H9 (cell line): ENCODE data around the gene UBQLN3. TPM values are rescaled to one million over a fixed set of nuclear protein-coding genes. Genes with fewer than 3 reads are reported as not detected.

Source experiments
- DNase-seq: peaks from one replicate; pipeline ENCODE4 v3.0.0-alpha.2; 2017
- H2AFZ ChIP-seq: one replicate; pipeline ENCODE4 v1.6.1; 2013; ENCODE audit warnings: mild to moderate bottlenecking, low read length, control low read depth, moderate library complexity
- H2AK5ac ChIP-seq: 2 replicates; pipeline ENCODE4 v1.6.1; 2013; ENCODE audit warnings: low read length, control low read depth, mixed read lengths; ENCODE audit not compliant: insufficient read length
- H2BK120ac ChIP-seq: one replicate; pipeline ENCODE4 v1.6.1; 2013; ENCODE audit warnings: low read depth, mild to moderate bottlenecking, low read length, control low read depth, inconsistent platforms; ENCODE audit not compliant: poor library complexity, severe bottlenecking
- H2BK12ac ChIP-seq: 2 replicates; pipeline ENCODE4 v1.6.1; 2013; ENCODE audit warnings: low read length, control low read depth, mixed read lengths, low read depth; ENCODE audit not compliant: insufficient read length
- H2BK15ac ChIP-seq: 2 replicates; pipeline ENCODE4 v1.6.1; 2013; ENCODE audit warnings: low read depth, low read length, control low read depth
- H2BK20ac ChIP-seq: one replicate; pipeline ENCODE4 v1.6.1; 2013; ENCODE audit warnings: low read depth, mild to moderate bottlenecking, low read length, control low read depth, inconsistent platforms; ENCODE audit not compliant: poor library complexity, severe bottlenecking
- H2BK5ac ChIP-seq: 2 replicates; pipeline ENCODE4 v1.6.1; 2013; ENCODE audit warnings: low read length, control low read depth, mixed read lengths; ENCODE audit not compliant: insufficient read length
- H3K14ac ChIP-seq: 2 replicates; pipeline ENCODE4 v1.6.1; 2013; ENCODE audit warnings: low read length, control low read depth; ENCODE audit not compliant: insufficient read depth
- H3K18ac ChIP-seq: 2 replicates; pipeline ENCODE4 v1.6.1; 2013; ENCODE audit warnings: low read depth, mild to moderate bottlenecking, mixed read lengths, low read length, control low read depth; ENCODE audit not compliant: insufficient read length
- H3K23ac ChIP-seq: 2 replicates; pipeline ENCODE4 v1.6.1; 2013; ENCODE audit warnings: low read length, control low read depth, mixed read lengths, low read depth; ENCODE audit not compliant: insufficient read length
- H3K23me2 ChIP-seq: 2 replicates; pipeline ENCODE4 v1.6.1; 2013; ENCODE audit warnings: low read depth, mild to moderate bottlenecking, mixed read lengths, low read length, control low read depth; ENCODE audit not compliant: insufficient read length, poor library complexity, severe bottlenecking
- H3K27ac ChIP-seq: 2 replicates; pipeline ENCODE4 v1.5.1; 2013; ENCODE audit warnings: low read length, control low read depth, mixed read lengths, low read depth; ENCODE audit not compliant: insufficient read length
- H3K27me3 ChIP-seq: 2 replicates; pipeline ENCODE4 v1.6.1; 2013; ENCODE audit warnings: low read length, control low read depth, inconsistent platforms; ENCODE audit not compliant: insufficient read depth
- H3K4ac ChIP-seq: 2 replicates; pipeline ENCODE4 v1.6.1; 2013; ENCODE audit warnings: low read depth, mild to moderate bottlenecking, control low read depth, inconsistent platforms, low read length, moderate library complexity
- H3K4me1 ChIP-seq: 2 replicates; pipeline ENCODE4 v1.6.1; 2013; ENCODE audit warnings: low read length, control low read depth, inconsistent platforms; ENCODE audit not compliant: insufficient read depth
- H3K4me2 ChIP-seq: 2 replicates; pipeline ENCODE4 v1.6.1; 2013; ENCODE audit warnings: low read length, control low read depth, mixed read lengths; ENCODE audit not compliant: insufficient read length, insufficient read depth
- H3K56ac ChIP-seq: 2 replicates; pipeline ENCODE4 v1.6.1; 2013; ENCODE audit warnings: low read depth, mild to moderate bottlenecking, mixed read lengths, low read length, control low read depth; ENCODE audit not compliant: insufficient read length
- H3K79me1 ChIP-seq: 2 replicates; pipeline ENCODE4 v1.6.1; 2013; ENCODE audit warnings: low read depth, mild to moderate bottlenecking, moderate library complexity, low read length, control low read depth, inconsistent platforms; ENCODE audit not compliant: insufficient read depth, poor library complexity, severe bottlenecking
- H3K79me2 ChIP-seq: 2 replicates; pipeline ENCODE4 v1.6.1; 2013; ENCODE audit warnings: low read length, control low read depth, inconsistent platforms; ENCODE audit not compliant: insufficient read depth
- H3K9ac ChIP-seq: 2 replicates; pipeline ENCODE4 v1.6.1; 2013; ENCODE audit warnings: low read length, control low read depth, mixed read lengths; ENCODE audit not compliant: insufficient read length; ENCODE audit errors: extremely low read depth
- H3K9me3 ChIP-seq: one replicate; pipeline ENCODE4 v1.6.1; 2013; ENCODE audit warnings: low read depth, low read length, inconsistent platforms; ENCODE audit not compliant: control insufficient read depth
- H3T11ph ChIP-seq: one replicate; pipeline ENCODE4 v1.6.1; 2013; ENCODE audit warnings: mild to moderate bottlenecking, low read length, control low read depth, inconsistent platforms
- H4K20me1 ChIP-seq: one replicate; pipeline ENCODE4 v1.6.1; 2013; ENCODE audit not compliant: control insufficient read depth, insufficient read length, insufficient read depth
- H4K5ac ChIP-seq: 2 replicates; pipeline ENCODE4 v1.6.1; 2013; ENCODE audit warnings: low read depth, mild to moderate bottlenecking, mixed read lengths, low read length, control low read depth; ENCODE audit not compliant: insufficient read length
- H4K8ac ChIP-seq: replicated peaks from 2 replicates; pipeline ENCODE4 v1.6.1; 2013; ENCODE audit warnings: low read length, control low read depth, mixed read lengths, low read depth; ENCODE audit not compliant: insufficient read length
- H4K91ac ChIP-seq: 2 replicates; pipeline ENCODE4 v1.6.1; 2013; ENCODE audit warnings: low read depth, mild to moderate bottlenecking, moderate library complexity, mixed read lengths, low read length, control low read depth; ENCODE audit not compliant: insufficient read length
- H3K27ac Mint-ChIP-seq, 3 experiments: 2 replicates in 2 of 3; 3 replicates in 1 of 3; pipeline ENCODE4 v1.8.0; 2020 to 2021; ENCODE audit warnings: mixed read lengths in 3 of 3, mild to moderate bottlenecking in 1 of 3, moderate library complexity in 1 of 3
- H3K27me3 Mint-ChIP-seq: 2 replicates; pipeline ENCODE4 v1.8.0; 2021; ENCODE audit warnings: low read depth, mild to moderate bottlenecking, moderate library complexity, mixed read lengths
- H3K36me3 Mint-ChIP-seq, 3 experiments: 2 replicates in 2 of 3; 3 replicates in 1 of 3; pipeline ENCODE4 v1.8.0; 2020 to 2021; ENCODE audit warnings: low read depth in 3 of 3, mixed read lengths in 3 of 3; ENCODE audit not compliant: insufficient read depth in 1 of 3
- H3K4me1 Mint-ChIP-seq, 2 experiments: 2 replicates each; pipeline ENCODE4 v1.8.0; 2020; ENCODE audit warnings: mixed read lengths in 2 of 2
- H3K4me3 Mint-ChIP-seq, 2 experiments: 2 replicates in 1 of 2; 3 replicates in 1 of 2; pipeline ENCODE4 v1.8.0; 2020 to 2021; ENCODE audit warnings: mild to moderate bottlenecking in 2 of 2, mixed read lengths in 2 of 2, moderate library complexity in 1 of 2
- H3K9me3 Mint-ChIP-seq, 2 experiments: 2 replicates in 1 of 2; 3 replicates in 1 of 2; pipeline ENCODE4 v1.8.0; 2020; ENCODE audit warnings: mild to moderate bottlenecking in 2 of 2, mixed read lengths in 2 of 2, moderate library complexity in 1 of 2
- WGBS: extraction: QIAGEN DNeasy Blood & Tissue Kit; methylation state at CpG from one replicate; pipeline ENCODE4 v1.1.7; 2013; ENCODE audit warnings: missing lambda C conversion rate, low lambda C conversion rate, mixed read lengths; ENCODE audit not compliant: insufficient read length; ENCODE audit errors: extremely low coverage; 5-methylcytosine and 5-hydroxymethylcytosine counted together
- total RNA-seq: library from RNA; stranded (reverse); gene quantifications from 2 replicates; pipeline ENCODE4 v1.2.1, GENCODE V29; 2021
- TF ChIP-seq, protein P1 (sequence below): fragments of 200-600 bp; sonication (generic); conservative IDR thresholded peaks from 3 replicates; pipeline ENCODE4 v1.8.0; 2021; ENCODE audit warnings: antibody characterized with exemption, mild to moderate bottlenecking

The UBQLN3 gene
- total RNA-seq, 1 experiment from 2014 or later: not detected

DNA sequence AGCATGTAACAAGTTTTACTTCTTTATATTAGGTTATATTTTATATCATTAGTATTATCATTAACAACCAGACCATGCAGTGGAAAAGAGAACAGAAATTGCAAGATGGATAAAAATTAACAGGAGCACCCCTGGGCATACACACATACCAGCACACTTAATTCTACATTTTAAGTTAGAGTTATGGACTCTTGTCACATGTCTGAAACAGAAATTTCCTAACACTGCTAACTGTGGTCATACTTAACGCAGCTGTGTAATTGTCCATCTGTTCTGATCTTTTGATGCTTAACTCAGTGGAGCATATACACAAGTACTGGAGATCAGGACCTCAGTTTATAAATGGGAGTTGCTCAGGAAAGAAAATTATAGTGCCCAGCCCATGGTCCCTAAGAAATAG lies 38.2 kb upstream of the UBQLN3 start:
- Histone ChIP-seq H3K56ac (no peak overlapping the region), H3K9me3 (no peaks in the 10 kb centered on the region), H4K5ac (no peak overlapping the region), H3K9ac (no peak overlapping the region), H3K79me1 (no peaks in the 10 kb centered on the region), H3K23me2 (no peaks in the 10 kb centered on the region), H3K18ac (no peak overlapping the region), H3T11ph (no peak overlapping the region), H3K4me1 (no peaks in the 10 kb centered on the region), H2AFZ (no peak overlapping the region), H3K4ac (no peak overlapping the region), H3K23ac (no peak overlapping the region), H3K14ac (no peak overlapping the region), H4K8ac (no peak overlapping the region), H2BK15ac (no peak overlapping the region), H3K27me3 (no peaks in the 10 kb centered on the region), H2BK20ac (no peak overlapping the region), H2BK12ac (no peak overlapping the region), H2BK120ac (no peak overlapping the region), H2AK5ac (no peak overlapping the region), H3K4me2 (no peak overlapping the region), H3K79me2 (no peaks in the 10 kb centered on the region), H4K20me1 (no peaks in the 10 kb centered on the region), H4K91ac (no peak overlapping the region), H3K27ac (no peak overlapping the region), H2BK5ac (no peak overlapping the region)
- Mint-ChIP-seq H3K36me3 (no peaks in the 10 kb centered on the region), H3K27me3 (peaks cover 3% of the 10 kb centered on the region; the same call in 1 of the 2 replicates), H3K27ac (no peak overlapping the region), H3K4me1 (no peaks in the 10 kb centered on the region), H3K4me3 (no peak overlapping the region), H3K9me3 (no peaks in the 10 kb centered on the region)
- DNase-seq: no peak
- TF ChIP-seq, protein P1, sequence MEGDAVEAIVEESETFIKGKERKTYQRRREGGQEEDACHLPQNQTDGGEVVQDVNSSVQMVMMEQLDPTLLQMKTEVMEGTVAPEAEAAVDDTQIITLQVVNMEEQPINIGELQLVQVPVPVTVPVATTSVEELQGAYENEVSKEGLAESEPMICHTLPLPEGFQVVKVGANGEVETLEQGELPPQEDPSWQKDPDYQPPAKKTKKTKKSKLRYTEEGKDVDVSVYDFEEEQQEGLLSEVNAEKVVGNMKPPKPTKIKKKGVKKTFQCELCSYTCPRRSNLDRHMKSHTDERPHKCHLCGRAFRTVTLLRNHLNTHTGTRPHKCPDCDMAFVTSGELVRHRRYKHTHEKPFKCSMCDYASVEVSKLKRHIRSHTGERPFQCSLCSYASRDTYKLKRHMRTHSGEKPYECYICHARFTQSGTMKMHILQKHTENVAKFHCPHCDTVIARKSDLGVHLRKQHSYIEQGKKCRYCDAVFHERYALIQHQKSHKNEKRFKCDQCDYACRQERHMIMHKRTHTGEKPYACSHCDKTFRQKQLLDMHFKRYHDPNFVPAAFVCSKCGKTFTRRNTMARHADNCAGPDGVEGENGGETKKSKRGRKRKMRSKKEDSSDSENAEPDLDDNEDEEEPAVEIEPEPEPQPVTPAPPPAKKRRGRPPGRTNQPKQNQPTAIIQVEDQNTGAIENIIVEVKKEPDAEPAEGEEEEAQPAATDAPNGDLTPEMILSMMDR: no peak
- WGBS: no CpG with 5 or more reads among the region's 1 CpG
